HG03175 (cell line): ENCODE measurements around the gene LMOD1.
"Not testable (repeated sequence)": the region's sequence is repeated elsewhere in the genome, so short reads cannot be mapped to it uniquely, and the experiment has no call there.

Experiments
- ATAC-seq: cut with Tn5 transposase; IDR thresholded peaks from one replicate; pipeline ENCODE4 v1.9.1; 2021; ENCODE audit warnings: mild to moderate bottlenecking, moderate library complexity; ENCODE audit not compliant: unreplicated experiment

LMOD1 gene

DNA sequence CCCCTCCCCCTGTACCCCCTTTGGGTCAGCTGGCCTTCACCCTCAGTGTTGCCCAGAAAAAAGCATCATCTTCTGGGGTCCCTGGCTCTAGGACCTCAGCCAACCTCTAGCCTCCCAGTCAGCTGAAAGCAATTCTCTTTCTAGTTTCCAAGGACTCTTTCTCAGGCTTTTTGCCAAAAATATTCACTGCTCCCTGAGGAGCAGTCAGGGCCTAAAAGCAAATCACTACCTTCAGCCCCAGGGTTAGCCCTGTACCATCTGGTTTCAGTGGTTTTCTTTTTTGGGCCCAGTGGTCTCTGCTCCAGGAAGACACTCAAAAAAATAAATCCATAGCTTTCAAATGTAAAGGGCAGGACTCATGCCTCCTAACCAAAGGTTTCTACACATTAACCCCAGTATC is 3.1 kb upstream of the LMOD1 start:
- no peak for ATAC-seq

DNA sequence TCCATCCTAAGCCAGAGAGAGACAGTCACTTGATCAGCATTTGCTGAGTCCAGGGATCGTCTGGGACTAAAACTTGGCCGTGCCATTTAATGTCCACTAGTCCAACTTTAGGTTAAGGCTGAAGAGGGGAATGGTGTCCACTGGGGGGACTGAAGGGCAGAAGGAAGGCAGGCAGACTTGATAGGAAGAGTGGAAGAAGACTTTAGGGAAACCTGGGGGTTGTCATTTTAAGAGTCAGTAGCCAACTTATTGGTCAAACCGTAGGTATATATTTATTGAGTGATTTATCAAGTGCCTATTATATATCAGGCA is 1.3 kb upstream of the LMOD1 start:
- no peak for ATAC-seq

DNA sequence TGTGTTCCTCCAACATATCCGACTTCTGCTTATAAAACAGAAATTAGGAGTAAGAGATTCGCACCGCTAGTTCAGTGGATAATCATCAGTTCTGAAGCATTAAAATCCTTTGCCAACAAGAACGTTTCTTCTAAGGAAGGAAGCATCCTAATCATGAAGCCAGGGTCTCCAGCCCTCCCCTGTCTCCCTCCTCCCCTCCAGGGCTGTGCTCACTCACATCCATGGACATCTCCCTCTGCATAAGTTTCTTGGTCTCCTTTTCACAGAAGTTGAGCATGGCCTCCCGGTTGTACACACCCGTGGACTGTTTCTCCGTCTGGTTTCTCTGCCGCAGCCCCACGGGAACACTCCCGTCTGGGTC is 505 bp downstream of the LMOD1 start:
- ATAC-seq, result no peak

DNA sequence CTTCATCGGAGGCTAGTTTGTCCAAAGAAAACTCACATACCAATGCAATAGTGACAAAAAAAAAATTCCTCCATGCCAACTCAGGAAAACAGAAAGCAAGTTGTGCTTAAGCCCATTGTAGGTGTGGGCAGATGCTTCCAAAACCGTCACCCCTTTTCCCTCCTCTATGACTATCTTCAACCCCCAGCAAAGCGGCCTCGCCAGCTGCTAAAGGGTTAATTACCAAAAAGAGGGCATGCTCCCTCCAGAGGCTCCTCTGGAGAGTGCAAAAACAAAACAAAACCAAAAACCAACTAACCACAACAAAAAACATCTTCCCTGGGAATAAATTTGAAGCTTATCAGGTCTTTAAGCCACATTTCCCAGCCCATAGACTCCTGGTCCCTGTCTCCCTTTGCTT is 1.2 kb downstream of the LMOD1 start:
- ATAC-seq, result no peak

DNA sequence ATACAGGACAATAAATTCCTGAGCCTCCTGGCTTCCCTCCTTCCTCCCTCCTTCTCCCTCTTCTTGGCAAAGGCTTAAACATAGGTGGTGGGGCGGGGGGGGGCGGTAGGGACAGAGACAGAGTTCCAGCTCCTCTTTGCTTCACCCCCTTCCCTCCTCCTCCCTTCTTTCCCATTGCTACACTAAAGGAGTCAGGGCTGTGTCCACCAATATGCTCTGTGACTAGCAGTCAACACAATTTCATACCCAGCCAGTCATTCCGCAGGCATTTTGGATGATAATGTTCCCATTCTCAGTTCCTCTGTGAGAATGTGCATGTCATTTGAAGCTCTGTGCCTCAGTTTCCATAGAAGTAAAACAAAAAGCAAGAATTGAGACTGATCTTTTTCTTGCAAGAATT is 1.7 kb downstream of the LMOD1 start:
- ATAC-seq, result no peak

DNA sequence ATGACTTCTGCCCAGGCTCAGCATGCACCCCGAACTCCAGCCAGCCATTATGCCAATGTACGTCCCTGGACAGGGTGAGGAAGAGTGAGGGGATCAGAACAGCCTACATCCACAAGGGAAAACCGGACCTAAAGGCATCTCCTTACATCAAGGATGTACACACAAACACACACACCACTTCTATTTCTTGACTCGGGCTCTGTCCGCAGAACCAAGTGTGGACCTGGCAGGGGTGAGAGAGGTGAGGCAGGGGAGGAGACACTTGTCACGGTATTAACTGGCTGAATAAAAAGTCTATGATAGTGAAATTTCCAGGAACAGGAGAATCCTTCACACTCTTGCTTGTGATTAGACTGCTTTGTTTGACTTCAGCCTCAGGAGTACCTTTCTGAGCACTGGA is 2.3 kb downstream of the LMOD1 start:
- no peak for ATAC-seq

DNA sequence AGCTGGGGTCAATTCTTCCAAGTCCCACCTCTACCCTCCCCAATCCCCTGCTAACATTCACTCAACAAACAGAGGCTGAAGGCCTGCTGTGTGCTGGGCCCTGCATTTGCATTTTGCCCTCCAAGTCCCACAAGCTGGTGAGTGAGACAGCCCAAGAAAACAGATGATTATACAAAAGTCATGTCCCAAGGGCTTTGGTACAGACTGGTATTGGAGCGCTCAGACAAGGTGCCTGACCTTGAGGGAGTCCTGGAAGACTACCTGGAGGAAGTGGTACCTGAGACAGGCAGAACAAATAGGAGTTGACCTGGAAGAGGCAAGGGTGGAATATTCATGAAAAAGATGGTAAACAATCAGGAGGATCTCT is 4.2 kb downstream of the LMOD1 start:
- no peak for ATAC-seq

DNA sequence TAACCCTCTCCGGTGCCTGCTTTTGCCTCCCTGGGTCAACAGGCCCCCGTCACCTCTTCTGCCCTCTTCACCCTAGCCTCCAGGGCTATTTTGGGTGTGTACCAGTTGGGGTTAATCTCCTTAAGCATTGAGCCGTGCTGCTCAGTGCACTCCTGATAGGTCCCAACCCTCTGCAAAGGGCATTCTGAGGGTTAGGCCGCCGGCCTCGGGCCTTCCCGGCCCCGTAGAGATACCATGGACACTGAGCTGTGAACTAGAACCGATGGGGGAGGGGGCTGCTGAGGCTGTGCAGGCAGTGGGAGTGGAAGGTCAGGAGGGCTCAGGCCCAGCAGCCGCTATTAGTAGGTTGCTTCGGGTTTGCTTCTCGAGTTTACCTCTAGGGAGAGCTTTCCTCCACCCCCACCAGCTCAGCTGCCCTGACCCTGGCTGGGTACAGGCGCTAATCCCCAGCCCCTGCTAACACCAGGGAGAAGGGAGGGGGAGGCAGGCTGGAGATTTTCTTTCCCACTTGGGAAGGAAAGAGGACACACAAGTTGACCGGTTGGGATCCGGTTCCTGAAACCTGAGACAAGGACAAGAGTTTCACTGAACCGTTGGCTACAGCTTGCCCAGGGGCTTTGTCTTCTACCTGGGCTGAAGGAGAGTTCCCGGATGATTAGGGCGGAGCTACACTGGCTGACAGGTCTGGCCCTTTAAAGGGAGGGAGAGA is 4.8 kb downstream of the LMOD1 start:
- ATAC-seq, result no peak

DNA sequence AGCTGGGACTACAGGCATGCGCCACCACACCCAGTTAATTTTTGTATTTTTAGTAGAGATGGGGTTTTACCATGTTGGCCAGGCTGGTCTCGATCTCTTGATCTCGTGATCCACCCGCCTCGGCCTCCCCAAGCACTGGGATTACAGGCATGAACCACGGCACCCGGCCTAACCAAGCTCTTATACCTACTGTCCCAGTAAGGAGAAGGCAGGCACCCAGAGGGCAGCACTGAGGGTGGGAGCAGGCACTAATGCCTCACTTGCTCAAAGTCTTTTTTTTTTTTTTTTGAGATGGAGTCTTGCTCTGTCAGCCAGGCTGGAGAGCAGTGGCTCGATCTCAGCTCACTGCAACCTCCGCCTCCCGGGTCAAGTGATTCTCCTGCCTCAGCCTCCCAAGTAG is 6.0 kb downstream of the LMOD1 start:
- ATAC-seq, result not testable (repeated sequence)

DNA sequence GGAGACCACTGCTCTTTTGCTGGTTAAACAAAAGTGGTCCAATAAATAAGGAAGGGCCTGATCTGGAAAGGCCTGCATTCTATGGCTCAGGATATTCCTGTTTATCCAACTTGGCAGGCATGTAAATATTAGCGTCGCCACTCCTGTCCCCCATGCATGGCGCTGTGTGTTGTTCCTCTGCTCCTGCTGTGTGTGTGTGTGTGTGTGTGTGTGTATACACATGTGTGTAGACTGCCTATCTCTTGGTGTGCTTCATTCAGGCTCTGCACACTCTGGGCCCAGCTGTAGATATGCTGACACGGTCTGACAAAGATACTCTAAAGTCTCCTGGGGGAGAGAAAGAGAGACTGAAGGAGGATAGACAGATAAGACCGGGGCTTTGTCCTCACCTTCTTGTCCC is 6.8 kb downstream of the LMOD1 start:
- no peak for ATAC-seq

DNA sequence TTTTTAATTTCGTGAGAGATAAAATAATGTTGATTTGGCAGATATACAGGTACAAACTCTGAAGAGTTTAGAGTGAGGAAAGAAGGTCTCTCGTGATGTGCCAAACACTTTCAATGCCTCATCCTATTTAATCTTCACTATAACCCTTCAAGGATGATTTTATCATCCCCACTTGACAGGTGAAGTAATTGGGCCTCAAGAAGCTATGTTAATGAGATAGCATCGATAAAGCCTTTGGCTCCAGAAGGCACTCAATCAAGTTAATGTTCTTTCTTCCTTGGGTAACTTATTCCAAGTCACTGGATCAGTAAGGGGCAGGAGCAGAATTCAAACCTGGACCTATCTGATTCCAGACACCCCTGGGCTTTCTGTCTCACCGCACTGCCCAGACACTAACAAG is 7.2 kb downstream of the LMOD1 start:
- no peak for ATAC-seq

DNA sequence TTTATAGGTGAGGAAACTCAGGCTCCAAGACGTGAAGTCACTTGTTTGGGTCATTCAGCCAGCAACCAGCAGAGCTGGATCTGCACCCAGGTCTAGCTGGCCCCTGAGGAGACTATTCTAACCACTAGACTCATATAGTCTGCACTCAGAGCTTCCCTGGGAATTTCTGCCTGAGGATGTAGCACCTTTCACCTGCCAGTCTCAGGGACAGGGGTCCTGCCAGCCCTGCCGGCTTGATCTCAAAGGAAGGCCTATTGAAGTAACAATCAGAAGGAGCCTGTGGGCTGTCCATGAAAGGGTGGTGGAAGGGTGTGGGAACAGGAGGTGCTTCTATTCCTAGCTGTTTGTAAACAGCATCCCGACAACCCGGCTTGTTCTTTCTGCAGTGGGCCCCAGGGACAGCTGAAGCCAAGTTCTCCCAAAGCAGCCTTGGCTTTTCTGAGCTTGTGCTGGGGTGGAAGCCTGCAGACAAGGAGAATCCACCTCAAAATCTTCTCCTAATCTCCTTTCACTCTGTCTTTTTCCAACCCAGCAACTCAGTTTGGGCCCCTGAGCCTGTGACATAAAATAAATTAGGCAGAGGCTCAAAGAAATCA is 7.8 kb downstream of the LMOD1 start:
- no peak for ATAC-seq

DNA sequence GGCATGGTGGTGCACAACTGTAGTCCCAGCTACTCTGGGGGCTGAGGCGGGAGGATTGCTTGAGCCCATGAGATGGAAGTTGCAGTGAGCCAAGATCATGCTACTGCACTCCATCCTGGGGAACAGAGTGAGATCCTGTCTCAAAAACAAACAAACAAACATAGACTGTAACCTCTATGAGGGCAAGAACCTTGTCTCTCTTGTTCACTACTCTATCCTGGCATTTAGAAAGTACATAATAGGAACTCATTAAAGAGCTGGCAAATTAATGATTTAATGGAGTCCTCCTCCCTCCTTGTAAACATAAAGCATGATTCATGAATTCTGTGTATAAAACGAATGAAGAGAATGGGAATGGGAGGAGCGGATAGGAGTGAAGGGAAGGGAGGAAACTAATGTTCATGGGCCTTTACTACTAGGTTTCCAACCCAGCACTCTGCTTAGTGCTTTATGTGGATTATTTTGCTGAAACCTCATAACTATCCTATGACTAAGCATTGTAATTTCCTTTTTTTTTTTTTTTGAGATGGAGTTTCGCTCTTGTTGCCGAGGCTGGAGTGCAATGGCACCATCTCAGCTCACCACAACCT is 8.6 kb downstream of the LMOD1 start:
- ATAC-seq, result no peak

DNA sequence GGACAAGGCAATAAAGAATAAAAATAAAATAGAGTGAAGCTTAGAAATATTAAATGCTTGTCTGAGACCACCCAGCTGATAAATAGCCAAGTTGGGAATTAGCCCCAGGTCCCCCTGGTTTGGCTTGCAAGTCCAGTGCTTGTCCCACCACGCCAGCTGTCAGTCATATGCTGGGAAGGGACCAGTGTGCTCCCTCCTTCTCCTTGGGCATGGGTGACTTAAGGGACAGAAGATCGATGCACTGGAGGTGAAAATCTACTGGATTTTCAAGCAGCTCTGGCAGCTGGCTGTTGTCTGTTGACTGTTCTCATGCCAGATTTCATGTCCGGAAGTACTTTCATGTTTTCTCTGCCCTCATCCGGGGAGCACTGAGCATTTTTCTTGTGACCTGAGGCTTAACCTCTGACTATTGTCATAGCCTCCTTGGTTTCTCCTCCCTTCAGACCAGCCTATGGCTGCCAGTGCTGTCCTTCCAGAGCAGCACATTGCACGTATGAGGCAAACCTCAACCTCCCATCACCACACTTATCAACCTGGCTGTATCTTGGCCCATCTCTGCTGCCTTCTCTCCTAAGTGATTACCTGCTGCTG is 12.4 kb downstream of the LMOD1 start:
- no peak for ATAC-seq

DNA sequence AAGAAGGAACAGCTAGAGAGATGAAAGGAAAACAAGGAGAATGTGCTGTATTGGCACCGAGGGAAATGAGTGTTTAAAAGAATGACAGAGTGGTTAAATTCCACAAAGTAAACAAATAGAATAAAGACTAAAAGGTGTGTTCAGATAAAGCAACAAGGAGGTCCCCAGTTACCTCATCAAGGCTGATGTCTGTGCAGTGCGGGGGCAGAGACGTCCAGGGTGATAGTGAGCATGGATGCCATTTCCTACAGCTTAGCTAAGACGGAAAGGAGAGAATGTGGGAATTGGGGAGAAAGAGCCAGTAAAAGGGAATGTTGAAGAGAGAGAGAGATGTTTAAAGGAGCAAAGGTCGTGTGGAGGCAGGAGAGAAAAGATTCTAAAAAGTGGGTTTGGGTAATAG is 15.5 kb downstream of the LMOD1 start:
- no peak for ATAC-seq

DNA sequence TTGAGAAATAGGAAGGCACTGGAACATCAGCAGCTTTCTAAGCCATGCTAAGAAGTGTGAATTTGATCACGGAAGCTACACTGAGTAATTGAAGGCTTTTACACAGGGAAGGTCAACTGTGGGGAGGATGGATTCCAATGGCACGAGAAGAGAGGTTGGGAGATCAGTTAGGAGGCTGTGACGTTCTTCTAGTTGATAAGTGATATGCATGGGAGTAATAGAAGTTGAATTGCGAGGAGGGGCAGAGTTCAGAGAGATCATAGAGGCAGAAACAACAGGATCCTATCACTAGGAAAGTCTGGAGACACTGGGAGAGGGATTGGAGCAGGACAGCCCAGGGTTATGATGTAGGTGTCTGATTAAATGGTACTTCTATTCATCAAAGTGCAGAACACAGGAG is 16.2 kb downstream of the LMOD1 start:
- no peak for ATAC-seq

DNA sequence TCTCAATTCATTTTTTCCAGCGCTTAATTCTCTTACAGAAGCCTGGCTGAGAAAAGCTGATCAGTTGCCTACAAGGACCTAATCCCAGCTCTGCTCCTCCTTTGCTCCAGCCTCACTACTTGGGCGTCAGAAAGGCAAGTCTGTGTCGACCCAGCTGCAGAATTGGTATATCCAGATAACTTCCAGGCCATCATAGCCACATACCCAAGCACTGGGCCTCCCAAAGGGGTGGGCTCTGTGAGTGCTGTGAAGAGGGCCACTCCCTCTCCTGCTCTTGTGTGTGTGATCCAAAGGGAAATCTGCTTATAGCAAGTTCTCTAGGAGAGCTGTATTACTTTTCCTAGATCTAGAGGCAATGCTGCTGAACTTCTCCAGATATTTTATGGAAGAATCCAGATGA is 18.1 kb downstream of the LMOD1 start:
- ATAC-seq, result no peak

DNA sequence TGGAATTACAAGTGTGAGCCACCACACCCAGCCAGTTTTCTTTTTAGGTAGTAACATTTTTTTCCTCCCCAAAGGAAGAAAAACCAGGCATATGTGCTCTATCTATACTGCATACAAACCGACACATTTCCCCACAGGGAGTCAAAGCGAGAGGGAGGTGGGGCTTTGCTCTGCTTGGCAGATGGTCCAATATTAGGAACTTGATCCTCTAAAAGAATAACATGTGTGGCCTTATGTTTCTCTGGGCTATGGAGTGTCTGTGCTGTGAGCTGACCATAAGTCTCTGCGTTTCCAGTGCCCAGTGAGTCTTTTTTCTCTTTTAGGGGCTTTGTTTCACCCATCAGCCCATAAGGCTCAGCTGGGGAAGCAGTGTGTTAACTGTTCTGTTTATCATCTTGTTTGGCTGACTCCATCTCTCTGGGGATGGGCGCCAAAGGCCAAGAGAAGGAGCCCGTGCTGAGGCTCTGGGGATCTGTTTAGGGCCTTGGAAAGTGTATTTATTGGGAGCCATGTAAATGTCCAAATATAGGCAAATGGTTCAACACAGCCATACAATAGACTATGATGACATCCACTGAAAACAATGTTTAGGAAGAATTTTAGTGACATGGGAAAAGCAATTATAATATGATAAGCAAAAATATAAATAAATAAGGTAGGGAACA is 20.2 kb downstream of the LMOD1 start:
- ATAC-seq, result no peak

DNA sequence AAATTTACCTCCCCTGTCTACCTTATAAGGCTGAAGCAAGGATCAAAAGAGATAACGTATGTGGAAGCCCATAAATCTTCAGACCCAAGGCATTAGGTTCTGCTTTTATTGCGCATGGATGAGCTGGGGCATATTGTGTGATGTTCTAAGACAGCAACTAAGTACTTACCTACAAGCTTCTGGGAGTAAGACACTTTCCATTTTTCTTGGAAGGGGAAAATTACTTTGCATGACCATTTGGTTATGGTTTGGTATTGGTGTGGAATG is 21.1 kb downstream of the LMOD1 start:
- no peak for ATAC-seq

DNA sequence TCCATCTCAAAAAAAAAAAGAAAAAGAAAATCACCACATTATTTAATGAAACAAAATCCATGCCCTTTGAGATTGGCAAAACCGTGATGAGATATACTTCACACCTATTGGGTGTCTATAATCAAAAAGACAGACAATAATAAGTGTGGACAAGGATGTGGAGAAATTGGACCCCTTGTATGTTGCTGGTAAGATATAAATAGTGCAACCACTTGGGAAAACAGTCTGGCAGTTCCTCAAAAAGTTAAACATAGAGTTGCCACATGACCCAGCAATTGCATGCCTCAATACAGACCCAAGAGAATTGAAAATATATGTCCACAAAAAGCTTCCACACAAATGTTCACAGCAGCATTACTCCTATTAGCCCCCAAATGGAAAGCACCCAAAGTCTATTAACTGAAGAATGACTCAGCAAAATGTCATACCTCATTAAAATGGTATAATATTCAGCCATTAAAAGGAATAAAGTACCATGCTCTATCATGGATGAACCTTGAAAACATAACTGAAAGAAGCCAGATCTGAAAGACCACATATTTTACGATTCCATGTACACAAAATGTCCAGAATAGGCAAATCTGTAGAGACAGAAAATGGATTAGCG is 24.3 kb downstream of the LMOD1 start:
- no peak for ATAC-seq

DNA sequence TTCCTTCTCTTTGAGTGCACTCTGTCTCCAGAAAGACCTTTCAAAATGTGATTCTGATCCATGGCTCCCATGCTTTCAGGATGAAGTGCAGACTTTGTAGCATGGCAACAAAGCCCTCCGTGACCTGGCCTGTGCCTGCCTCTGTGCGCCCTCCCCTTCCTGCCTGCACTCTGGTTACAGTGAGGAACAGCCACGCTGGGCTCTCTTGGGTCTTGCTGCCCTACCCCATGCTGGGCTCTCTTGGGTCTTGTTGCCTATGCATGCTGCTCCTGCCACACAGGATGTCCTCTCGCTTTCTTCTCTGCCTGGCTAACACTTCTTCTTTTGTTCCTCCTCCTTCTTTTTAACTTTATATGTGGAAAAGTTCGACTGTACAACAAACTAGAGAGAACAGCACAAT is 28.0 kb downstream of the LMOD1 start:
- ATAC-seq, result no peak
